Right lobe of liver (tissue), 4 donors: ENCODE measurements around the gene LYSMD4.

Experiments used
- POLR2A ChIP-seq: fragments of 450-650 bp; IDR thresholded peaks from one replicate; pipeline ENCODE4 v1.6.1; 2017; ENCODE audit warnings: antibody characterized with exemption, mild to moderate bottlenecking
- TF ChIP-seq, protein P1 (sequence below), 4 donors: fragments of 200-600 bp in 3 of 4; fragments of 450-650 bp in 1 of 4; IDR thresholded peaks; one replicate each; pipeline versions ENCODE4 v1.5.1 to v1.8.0; 2016 to 2022; ENCODE audit warnings: antibody characterized with exemption in 4 of 4, mild to moderate bottlenecking in 2 of 4
- donor health status: DM: no; HTN: no; CAD: no.
- donor health status: DM: no; HTN: no; CAD: no.
- donor health status: DM: no; HTN: yes; CAD: no.

DNA sequence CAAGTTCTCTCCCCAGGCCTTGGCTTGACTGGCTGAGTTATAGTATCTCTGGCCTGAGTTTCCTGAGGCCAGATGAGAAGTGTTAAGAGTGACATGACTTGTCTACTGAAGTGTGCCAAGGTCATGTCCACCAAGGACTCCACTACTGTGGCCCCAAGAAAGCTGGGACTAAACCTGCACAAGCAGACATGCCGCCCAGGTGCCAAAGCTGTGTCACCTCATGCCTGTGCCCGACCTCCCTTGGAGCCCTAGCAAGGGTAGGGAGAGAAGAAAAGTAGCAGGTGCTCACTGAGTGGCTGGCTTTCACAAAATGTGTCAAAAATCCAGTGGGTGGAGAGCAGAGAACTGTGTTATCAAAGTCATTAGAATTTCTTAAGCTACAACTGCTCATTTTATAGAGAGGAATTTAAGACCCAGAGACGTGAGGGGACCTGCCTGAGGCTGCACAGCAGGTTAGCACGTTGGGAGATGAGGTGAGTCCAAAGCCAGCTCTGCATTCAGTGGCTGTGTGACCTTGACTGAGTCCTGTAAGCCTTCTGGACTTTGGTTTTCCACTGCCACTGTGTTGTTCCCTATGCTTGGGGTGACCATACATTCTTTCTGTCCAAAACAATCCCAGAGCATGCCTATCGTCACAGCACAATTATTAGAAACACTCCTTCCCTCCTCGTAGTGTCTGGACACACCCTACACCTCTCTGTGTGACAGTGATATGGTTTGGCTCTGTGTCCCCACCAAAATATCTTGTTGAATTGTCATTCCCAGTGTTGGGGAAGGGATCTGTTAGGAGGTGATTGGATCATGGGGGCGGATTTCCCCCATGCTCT, 5.0 kb upstream of the LYSMD4 start:
- TF ChIP-seq, protein P1, sequence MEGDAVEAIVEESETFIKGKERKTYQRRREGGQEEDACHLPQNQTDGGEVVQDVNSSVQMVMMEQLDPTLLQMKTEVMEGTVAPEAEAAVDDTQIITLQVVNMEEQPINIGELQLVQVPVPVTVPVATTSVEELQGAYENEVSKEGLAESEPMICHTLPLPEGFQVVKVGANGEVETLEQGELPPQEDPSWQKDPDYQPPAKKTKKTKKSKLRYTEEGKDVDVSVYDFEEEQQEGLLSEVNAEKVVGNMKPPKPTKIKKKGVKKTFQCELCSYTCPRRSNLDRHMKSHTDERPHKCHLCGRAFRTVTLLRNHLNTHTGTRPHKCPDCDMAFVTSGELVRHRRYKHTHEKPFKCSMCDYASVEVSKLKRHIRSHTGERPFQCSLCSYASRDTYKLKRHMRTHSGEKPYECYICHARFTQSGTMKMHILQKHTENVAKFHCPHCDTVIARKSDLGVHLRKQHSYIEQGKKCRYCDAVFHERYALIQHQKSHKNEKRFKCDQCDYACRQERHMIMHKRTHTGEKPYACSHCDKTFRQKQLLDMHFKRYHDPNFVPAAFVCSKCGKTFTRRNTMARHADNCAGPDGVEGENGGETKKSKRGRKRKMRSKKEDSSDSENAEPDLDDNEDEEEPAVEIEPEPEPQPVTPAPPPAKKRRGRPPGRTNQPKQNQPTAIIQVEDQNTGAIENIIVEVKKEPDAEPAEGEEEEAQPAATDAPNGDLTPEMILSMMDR (IDR thresholded peaks at IDR 0.05): no peak
- no peak for TF ChIP-seq POLR2A
